ENCODE data around the gene MKRN2OS. TPM values are rescaled to one million over a fixed set of nuclear protein-coding genes. Genes with fewer than 3 reads are reported as not detected.

MKRN2OS gene
- total RNA-seq, 2 experiments from 2014 or later = not detected

GRCh38 chr3:12579456-12579855, 34.2 kb upstream of the MKRN2OS start:
- H3K27ac ChIP-seq (ENCODE audit: low read depth, low read length, poor library complexity, severe bottlenecking) = no peak overlapping the region
- BruUV-seq (replicated peaks) = no TSS peak
- no peak overlapping the region for H3K4me3 ChIP-seq (ENCODE audit: low read depth, low read length, poor library complexity, severe bottlenecking)
- TF ChIP-seq, protein P1, sequence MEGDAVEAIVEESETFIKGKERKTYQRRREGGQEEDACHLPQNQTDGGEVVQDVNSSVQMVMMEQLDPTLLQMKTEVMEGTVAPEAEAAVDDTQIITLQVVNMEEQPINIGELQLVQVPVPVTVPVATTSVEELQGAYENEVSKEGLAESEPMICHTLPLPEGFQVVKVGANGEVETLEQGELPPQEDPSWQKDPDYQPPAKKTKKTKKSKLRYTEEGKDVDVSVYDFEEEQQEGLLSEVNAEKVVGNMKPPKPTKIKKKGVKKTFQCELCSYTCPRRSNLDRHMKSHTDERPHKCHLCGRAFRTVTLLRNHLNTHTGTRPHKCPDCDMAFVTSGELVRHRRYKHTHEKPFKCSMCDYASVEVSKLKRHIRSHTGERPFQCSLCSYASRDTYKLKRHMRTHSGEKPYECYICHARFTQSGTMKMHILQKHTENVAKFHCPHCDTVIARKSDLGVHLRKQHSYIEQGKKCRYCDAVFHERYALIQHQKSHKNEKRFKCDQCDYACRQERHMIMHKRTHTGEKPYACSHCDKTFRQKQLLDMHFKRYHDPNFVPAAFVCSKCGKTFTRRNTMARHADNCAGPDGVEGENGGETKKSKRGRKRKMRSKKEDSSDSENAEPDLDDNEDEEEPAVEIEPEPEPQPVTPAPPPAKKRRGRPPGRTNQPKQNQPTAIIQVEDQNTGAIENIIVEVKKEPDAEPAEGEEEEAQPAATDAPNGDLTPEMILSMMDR (conservative IDR thresholded peaks at IDR 0.05; ENCODE audit: low read length) = no peak
- TF ChIP-seq EZH2phosphoT487 (IDR thresholded peaks at IDR 0.05; ENCODE audit: borderline replicate concordance, low read depth, low read length) = no peak
- intact Hi-C loops (cut with micrococcal nuclease; ENCODE audit: unreplicated experiment) = no loop called here
- peaks cover 92% of the 10 kb centered on the region for H3K36me3 ChIP-seq (ENCODE audit: insufficient read depth, low read length)
- H3K9me2 ChIP-seq (ENCODE audit: insufficient read depth, low read length) = no peaks in the 10 kb centered on the region
- DNase-seq (ENCODE audit: low spot score) = no peak
- ChIA-PET POLR2A (no interaction called here), CTCF (ENCODE audit: unreplicated experiment) (no interaction called here)
- no peaks in the 10 kb centered on the region for H4K20me1 ChIP-seq (ENCODE audit: insufficient read depth, low read length)
- no peaks in the 10 kb centered on the region for H3K79me2 ChIP-seq (ENCODE audit: insufficient read depth, low read depth, low read length)
- H2AFZ ChIP-seq (ENCODE audit: low read length) = no peak overlapping the region
- no peaks in the 10 kb centered on the region for H3K9me3 ChIP-seq (ENCODE audit: low read length)
- no peaks in the 10 kb centered on the region for H3K4me1 ChIP-seq (ENCODE audit: insufficient read depth, low read length, poor library complexity, severe bottlenecking)
- H3K4me2 ChIP-seq (ENCODE audit: low read length) = no peak overlapping the region

DNA sequence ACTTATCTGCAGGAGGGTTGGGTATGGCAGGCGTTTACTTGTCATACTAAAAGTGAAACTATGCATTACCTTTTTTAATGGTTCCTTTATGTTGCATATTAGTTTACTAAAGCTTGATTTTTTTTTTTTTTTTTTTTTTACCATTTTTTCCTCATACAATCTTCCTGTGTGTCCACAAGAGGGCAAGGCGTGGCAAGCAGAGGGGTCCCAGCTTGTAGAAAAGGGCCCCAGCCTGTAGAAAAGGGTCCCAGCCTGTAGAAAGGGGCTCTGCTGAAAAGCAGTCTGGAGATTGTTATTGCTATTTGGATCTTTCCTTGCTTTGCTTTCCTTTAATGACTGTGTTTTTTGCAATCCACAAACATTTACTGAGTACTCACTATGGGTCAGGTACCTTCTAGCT, 33.4 kb upstream of the MKRN2OS start:
- Histone ChIP-seq H4K20me1 (ENCODE audit: insufficient read depth, low read length) (no peaks in the 10 kb centered on the region), H3K36me3 (ENCODE audit: insufficient read depth, low read length) (peaks cover 92% of the 10 kb centered on the region), H3K27ac (ENCODE audit: low read depth, low read length, poor library complexity, severe bottlenecking) (no peak overlapping the region), H3K9me3 (ENCODE audit: low read length) (no peaks in the 10 kb centered on the region), H3K4me3 (ENCODE audit: low read depth, low read length, poor library complexity, severe bottlenecking) (no peak overlapping the region), H3K79me2 (ENCODE audit: insufficient read depth, low read depth, low read length) (no peaks in the 10 kb centered on the region), H3K4me1 (ENCODE audit: insufficient read depth, low read length, poor library complexity, severe bottlenecking) (no peaks in the 10 kb centered on the region), H3K9me2 (ENCODE audit: insufficient read depth, low read length) (no peaks in the 10 kb centered on the region), H2AFZ (ENCODE audit: low read length) (no peak overlapping the region), H3K4me2 (ENCODE audit: low read length) (no peak overlapping the region)
- intact Hi-C loops (cut with micrococcal nuclease; ENCODE audit: unreplicated experiment) = no loop called here
- DNase-seq (ENCODE audit: low spot score) = no peak
- ChIA-PET CTCF (ENCODE audit: unreplicated experiment) (no interaction called here), POLR2A (interaction anchor here (0.6 to 1.1 kb wide), 7 partner anchors 14 to 843 kb away, joined by 3 to 6 read pairs (median 3); no protein-coding TSS in a partner anchor)
- no TSS peak for BruUV-seq (replicated peaks)
- TF ChIP-seq, protein P1 (conservative IDR thresholded peaks at IDR 0.05; ENCODE audit: low read length) = peak; percentile 46; the same call in 1 of the 2 replicates
- no peak for TF ChIP-seq EZH2phosphoT487 (IDR thresholded peaks at IDR 0.05; ENCODE audit: borderline replicate concordance, low read depth, low read length)

GRCh38 chr3:12577379-12577778, 32.1 kb upstream of the MKRN2OS start:
- H3K79me2 ChIP-seq (ENCODE audit: insufficient read depth, low read depth, low read length) = no peaks in the 10 kb centered on the region
- TF ChIP-seq, protein P1 (conservative IDR thresholded peaks at IDR 0.05; ENCODE audit: low read length) = no peak
- TF ChIP-seq EZH2phosphoT487 (IDR thresholded peaks at IDR 0.05; ENCODE audit: borderline replicate concordance, low read depth, low read length) = no peak
- H4K20me1 ChIP-seq (ENCODE audit: insufficient read depth, low read length) = no peaks in the 10 kb centered on the region
- H3K9me2 ChIP-seq (ENCODE audit: insufficient read depth, low read length) = no peaks in the 10 kb centered on the region
- peaks cover 92% of the 10 kb centered on the region for H3K36me3 ChIP-seq (ENCODE audit: insufficient read depth, low read length)
- no peaks in the 10 kb centered on the region for H3K9me3 ChIP-seq (ENCODE audit: low read length)
- no peak overlapping the region for H3K27ac ChIP-seq (ENCODE audit: low read depth, low read length, poor library complexity, severe bottlenecking)
- ChIA-PET CTCF (ENCODE audit: unreplicated experiment) (no interaction called here), POLR2A (interaction anchor here (0.6 kb wide), 1 partner anchor 143 kb away, joined by 3 read pairs; no protein-coding TSS in a partner anchor)
- H3K4me2 ChIP-seq (ENCODE audit: low read length) = no peak overlapping the region
- no peak overlapping the region for H2AFZ ChIP-seq (ENCODE audit: low read length)
- intact Hi-C loops (cut with micrococcal nuclease; ENCODE audit: unreplicated experiment) = no loop called here
- no peaks in the 10 kb centered on the region for H3K4me1 ChIP-seq (ENCODE audit: insufficient read depth, low read length, poor library complexity, severe bottlenecking)
- no peak overlapping the region for H3K4me3 ChIP-seq (ENCODE audit: low read depth, low read length, poor library complexity, severe bottlenecking)
- BruUV-seq (replicated peaks) = no TSS peak
- no peak for DNase-seq (ENCODE audit: low spot score)

Measured in OCI-LY7 (cell line).